Right lobe of liver (tissue), 6 donors: ENCODE data around the gene GALNTL6. TPM values are rescaled to one million over a fixed set of nuclear protein-coding genes. Genes with fewer than 3 reads are reported as not detected.
"Not testable (repeated sequence)": the region's sequence is repeated elsewhere in the genome, so short reads cannot be mapped to it uniquely, and the experiment has no call there.

Experiments
- ATAC-seq, 4 donors: fragments of 200-7000 bp; cut with Tn5 transposase; one replicate each; pipeline ENCODE4 v1.9.1; 2020; ENCODE audit warnings: mild to moderate bottlenecking in 4 of 4, moderate library complexity in 4 of 4
- DNase-seq, 3 donors: peaks; one replicate each; pipeline ENCODE4 v3.0.0-alpha.2; 2020
- H3K27ac ChIP-seq, 3 donors: fragments of 200-600 bp; one replicate each; pipeline ENCODE4 v1.8.0; 2022
- H3K27me3 ChIP-seq, 2 donors: fragments of 200-600 bp; one replicate each; pipeline ENCODE4 v1.8.0; 2022
- H3K36me3 ChIP-seq, 4 donors: fragments of 200-600 bp; sonication (generic) in 1 of 4; one replicate each; pipeline versions ENCODE4 v1.5.1 to v1.8.0; 2017 to 2022; ENCODE audit warnings: control low read depth in 1 of 4
- H3K4me1 ChIP-seq, 4 donors: fragments of 200-600 bp; sonication (generic) in 1 of 4; one replicate each; pipeline versions ENCODE4 v1.5.1 to v1.8.0; 2017 to 2022; ENCODE audit warnings: control low read depth in 1 of 4
- H3K4me3 ChIP-seq, 3 donors: fragments of 200-600 bp; one replicate each; pipeline ENCODE4 v1.8.0; 2022
- H3K9me3 ChIP-seq, 4 donors: fragments of 200-600 bp; sonication (generic) in 1 of 4; one replicate each; pipeline versions ENCODE4 v1.5.1 to v1.8.0; 2017 to 2022; ENCODE audit warnings: control low read depth in 1 of 4
- CTCF ChIP-seq, 4 donors: fragments of 200-600 bp in 3 of 4; fragments of 450-650 bp in 1 of 4; IDR thresholded peaks; one replicate each; pipeline versions ENCODE4 v1.5.1 to v1.8.0; 2016 to 2022; ENCODE audit warnings: antibody characterized with exemption in 4 of 4, mild to moderate bottlenecking in 2 of 4
- POLR2A ChIP-seq: fragments of 450-650 bp; IDR thresholded peaks from one replicate; pipeline ENCODE4 v1.6.1; 2017; ENCODE audit warnings: antibody characterized with exemption, mild to moderate bottlenecking
- WGBS: methylation state at CpG from one replicate; pipeline ENCODE4 v1.1.6; 2018; ENCODE audit warnings: low coverage, low lambda C conversion rate; ENCODE audit not compliant: insufficient coverage; ENCODE audit errors: missing lambda C conversion rate; 5-methylcytosine and 5-hydroxymethylcytosine counted together
- intact Hi-C, 2 donors: fragments of 100-400 bp; cut with DNase I; formaldehyde crosslinking; loops; one replicate each; pipeline versions ENCODE4 v1.11.2 to v1.14.1; 2022
- total RNA-seq, 6 experiments: library from RNA; depleted of rRNA in 2 of 6; stranded (reverse); fragments of >200 nt in 2 of 6; fragmentation: NEBNext Ultra II Directional in 3 of 6; extraction: Animal tissue kit (Norgen Biotek cat#: 25700) in 3 of 6; gene quantifications; one replicate each; pipeline versions ENCODE4 v1.1.0 to v1.2.4, GENCODE V29; 2016 to 2023
- donor health status: DM: no; HTN: yes; CAD: no.
- donor health status: DM: no; HTN: no; CAD: no.
- donor health status: DM: no; HTN: no; CAD: no.
- donor health status: DM: no; HTN: yes; CAD: no.
- donor health status: DM: no; HTN: yes; CAD: no.

Gene GALNTL6
- total RNA-seq, 6 experiments from 2014 or later = 0.15 to 1.1 (median 0.30) TPM; not detected in 3

- no peak overlapping the region for H3K27ac ChIP-seq
These were observed 1138.7 kb downstream of the GALNTL6 start for GRCh38 chr4:172951679-172952451.

GRCh38 chr4:172953896-172954568 is 1140.8 kb downstream of the GALNTL6 start:
- Histone ChIP-seq H3K36me3 (no peaks in the 10 kb centered on the region), H3K4me1 (no peaks in the 10 kb centered on the region), H3K9me3 (no peaks in the 10 kb centered on the region), H3K27ac (no peak overlapping the region), H3K4me3 (no peak overlapping the region), H3K27me3 (no peaks in the 10 kb centered on the region)
- no peak for ATAC-seq
- intact Hi-C loops = no loop called here
- WGBS = 57% methylated on average over 5 of the region's 5 CpGs
- TF ChIP-seq CTCF (IDR thresholded peaks at IDR 0.05) = no peak
- TF ChIP-seq POLR2A = no peak
- no peak for DNase-seq

More at GRCh38 chr4:172951679-172952451, 1138.7 kb downstream of the GALNTL6 start:
- Histone ChIP-seq H3K27me3 (no peaks in the 10 kb centered on the region), H3K4me3 (no peak overlapping the region), H3K9me3 (no peaks in the 10 kb centered on the region), H3K36me3 (no peaks in the 10 kb centered on the region), H3K4me1 (no peaks in the 10 kb centered on the region)
- ATAC-seq (no peak), DNase-seq (no peak)
- intact Hi-C loops = no loop called here
- TF ChIP-seq POLR2A (no peak), CTCF (IDR thresholded peaks at IDR 0.05) (no peak)
- 86% methylated on average over 6 of the region's 11 CpGs for WGBS

DNA sequence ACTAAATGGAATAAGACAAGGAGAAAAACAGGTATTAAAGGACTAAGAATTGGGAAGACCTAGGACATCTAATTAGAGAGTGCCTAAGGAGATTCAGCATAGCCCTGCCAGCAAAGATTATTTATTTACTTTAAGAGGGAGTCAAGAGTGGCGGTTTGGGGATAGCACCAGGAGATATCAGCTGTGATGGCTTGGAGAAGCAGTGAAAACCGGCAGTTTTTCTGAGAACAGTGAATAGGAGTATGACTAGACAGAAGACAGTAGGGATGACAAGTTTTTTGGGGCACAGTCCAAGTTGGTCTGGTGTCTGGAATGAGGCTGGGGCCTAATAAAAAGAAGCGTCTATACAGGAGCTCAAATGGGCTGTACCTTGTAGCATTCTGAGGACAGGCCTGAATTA is 1143.1 kb downstream of the GALNTL6 start:
- WGBS = 73% methylated on average over 3 of the region's 3 CpGs

GRCh38 chr4:172957216-172957615 is 1144.0 kb downstream of the GALNTL6 start:
- Histone ChIP-seq H3K36me3 (no peaks in the 10 kb centered on the region), H3K27me3 (no peaks in the 10 kb centered on the region), H3K4me3 (no peak overlapping the region), H3K9me3 (no peaks in the 10 kb centered on the region), H3K27ac (no peak overlapping the region), H3K4me1 (peaks cover 0 to under 1% (median 0%) of the 10 kb centered on the region in 4 donors)
- ATAC-seq (no peak), DNase-seq (no peak)
- 62% methylated on average over 4 of the region's 4 CpGs for WGBS
- intact Hi-C loops = no loop called here
- TF ChIP-seq CTCF (IDR thresholded peaks at IDR 0.05) (no peak), POLR2A (no peak)

More for the DNA sequence above, 1143.1 kb downstream of the GALNTL6 start:
- H3K27ac ChIP-seq, H3K4me1 ChIP-seq, intact Hi-C loops, H3K36me3 ChIP-seq, DNase-seq, H3K27me3 ChIP-seq, H3K4me3 ChIP-seq, ATAC-seq, H3K9me3 ChIP-seq: not testable (repeated sequence)
